NCI-H345 (cell line): ENCODE data around the gene GPR176.

Experiments used
- DNase-seq: peaks from one replicate; lab custom pipeline; 2025; lab: John Stamatoyannopoulos, UW

The GPR176 gene

DNA sequence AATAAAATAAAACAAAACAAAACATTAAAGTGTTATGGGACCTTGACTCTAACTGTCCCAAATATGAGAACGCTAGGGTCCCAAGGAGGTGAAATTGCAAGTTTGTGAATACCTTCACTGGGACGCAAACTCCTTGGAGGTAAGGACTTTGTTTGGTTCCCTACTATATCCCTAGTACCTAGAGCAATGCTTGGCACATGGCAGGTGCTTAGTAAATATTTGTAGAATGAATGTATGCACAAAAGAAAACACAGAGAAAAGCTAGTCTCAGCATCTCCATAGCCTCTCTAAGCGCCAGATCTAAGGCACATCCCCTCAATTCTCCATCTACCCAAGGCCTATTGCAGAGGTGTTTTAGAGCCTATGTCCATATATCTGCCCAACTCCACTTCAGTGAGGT lies 30.5 kb downstream of the GPR176 start:
- DNase-seq, result no peak

DNA sequence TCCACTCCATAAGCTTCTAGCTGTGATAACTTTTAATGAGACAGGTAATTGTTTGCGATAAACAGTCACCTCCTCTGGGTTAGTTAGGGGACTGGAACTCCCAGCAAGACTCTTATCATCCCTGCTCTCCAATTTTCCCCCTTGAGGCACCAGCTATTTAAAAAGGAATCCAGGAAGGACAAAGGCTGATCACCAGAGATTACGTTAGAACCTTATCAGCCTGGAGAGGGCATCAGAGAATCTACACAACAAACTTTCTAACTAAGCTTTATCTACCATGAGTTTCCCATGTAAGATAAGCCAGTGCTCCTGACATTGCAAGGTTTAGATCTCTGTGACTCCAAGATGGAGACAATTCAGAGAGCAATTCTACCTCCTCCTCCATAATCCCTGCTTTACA lies 31.3 kb downstream of the GPR176 start:
- no peak for DNase-seq

DNA sequence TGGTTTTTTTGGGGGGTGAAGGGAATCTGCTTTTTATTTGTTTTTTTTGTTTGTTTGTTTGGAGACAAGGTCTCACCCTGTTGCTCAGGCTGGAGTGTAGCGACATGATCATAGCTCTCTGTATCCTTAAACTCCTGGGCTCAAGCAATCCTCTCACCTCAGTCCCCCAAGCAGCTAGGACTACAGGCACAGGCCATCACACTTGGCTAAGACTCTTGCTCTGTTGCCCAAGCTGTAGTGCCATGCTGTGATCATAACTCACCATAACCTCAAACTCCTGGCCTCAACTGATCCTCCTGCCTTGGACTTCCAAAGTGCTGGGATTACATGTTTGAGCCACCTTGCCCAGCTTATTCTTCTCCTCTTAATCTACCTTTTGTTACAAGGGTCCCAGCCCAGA lies 31.8 kb downstream of the GPR176 start:
- no peak for DNase-seq

DNA sequence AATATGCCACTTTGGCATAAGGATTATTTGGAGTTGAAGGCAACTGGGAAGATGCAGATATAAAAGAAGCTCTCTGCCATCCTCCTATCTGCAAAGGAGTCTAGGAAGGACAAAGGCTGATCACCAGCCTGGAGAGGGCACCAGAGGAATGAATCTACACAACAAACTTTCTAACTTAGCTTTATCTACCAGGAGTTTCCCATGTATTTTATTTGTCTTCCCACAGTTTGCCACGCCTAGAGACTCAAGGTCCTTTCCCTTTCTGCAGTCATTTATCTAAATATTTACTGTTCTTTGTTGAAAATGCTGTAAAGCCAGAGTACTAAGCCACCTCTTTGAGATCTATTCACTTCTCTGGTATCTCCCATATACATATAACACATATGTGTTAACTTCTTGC lies 32.2 kb downstream of the GPR176 start:
- no peak for DNase-seq

- no peak for DNase-seq
Observed at GRCh38 chr15:39887211-39887610, 32.9 kb downstream of the GPR176 start.

DNA sequence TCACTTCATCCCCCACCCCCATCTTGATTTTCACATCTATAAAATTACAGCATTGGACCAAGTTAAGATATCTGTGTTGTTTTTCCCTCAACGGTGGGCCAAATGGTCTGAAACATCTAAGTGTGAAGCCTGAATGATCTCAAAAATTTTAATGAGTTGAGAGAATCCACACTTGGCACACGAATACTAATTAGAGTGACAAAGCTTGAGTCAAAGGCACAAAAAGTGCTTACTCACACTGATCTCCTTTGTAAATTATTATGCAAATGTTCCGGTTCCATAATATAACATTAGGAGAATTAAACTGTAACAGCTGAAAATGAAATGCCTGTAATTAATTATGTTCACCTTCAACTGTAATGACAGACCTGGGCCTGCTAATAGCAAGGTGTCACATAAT lies 33.6 kb downstream of the GPR176 start:
- no peak for DNase-seq

DNA sequence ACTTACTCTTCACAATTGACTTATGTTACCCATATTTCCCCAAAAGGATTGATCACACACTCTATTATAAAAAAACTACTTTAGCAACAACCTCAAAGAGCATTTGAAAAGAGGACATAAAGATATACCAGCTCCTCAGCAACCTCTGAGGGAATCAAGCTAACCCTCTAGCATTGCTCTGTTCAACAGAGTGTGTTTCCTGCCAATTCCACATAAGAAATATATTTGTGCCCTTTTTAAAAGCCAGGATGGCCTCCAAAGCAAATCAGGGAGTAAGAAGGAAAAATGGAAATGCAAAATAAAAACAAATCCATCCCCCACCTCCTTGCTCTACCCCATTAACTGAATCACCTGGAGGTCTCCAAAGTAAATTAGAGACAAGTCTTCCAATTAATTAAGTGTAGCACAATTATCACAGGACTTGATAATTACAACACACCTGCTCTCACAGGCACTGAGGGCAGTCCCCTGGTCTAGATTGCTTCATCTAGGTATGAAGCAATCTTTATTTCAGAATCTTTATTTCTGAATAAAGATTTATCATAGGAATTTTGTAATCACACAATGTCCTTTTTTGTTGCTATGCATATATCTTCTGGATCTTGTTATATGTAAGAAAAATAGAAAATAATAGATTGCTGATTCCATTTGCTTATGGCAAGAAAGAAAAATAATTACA lies 34.8 kb downstream of the GPR176 start:
- no peak for DNase-seq

DNA sequence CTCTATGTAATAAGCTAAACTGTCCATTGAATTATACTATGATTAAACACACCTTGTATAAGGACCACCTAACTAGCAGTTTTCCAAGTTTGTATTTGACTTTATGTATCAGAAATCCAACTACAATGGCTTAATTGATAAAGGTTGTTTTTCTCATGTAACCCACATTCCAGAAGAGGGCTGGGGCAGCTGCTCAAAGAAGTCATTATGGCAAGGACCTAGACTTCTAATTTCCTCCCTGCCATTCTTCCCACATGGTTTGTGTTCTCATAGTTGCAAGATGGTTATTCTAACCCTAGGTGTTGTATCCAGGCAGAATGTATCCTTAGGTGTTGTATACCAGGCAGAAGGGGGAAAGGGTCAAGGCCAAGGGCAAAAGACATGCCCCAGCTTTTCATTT lies 35.7 kb downstream of the GPR176 start:
- no peak for DNase-seq

- no peak for DNase-seq
Observed at GRCh38 chr15:39882602-39883001, 37.5 kb downstream of the GPR176 start.

GRCh38 chr15:39881790-39882189 lies 38.3 kb downstream of the GPR176 start:
- DNase-seq, result no peak

DNA sequence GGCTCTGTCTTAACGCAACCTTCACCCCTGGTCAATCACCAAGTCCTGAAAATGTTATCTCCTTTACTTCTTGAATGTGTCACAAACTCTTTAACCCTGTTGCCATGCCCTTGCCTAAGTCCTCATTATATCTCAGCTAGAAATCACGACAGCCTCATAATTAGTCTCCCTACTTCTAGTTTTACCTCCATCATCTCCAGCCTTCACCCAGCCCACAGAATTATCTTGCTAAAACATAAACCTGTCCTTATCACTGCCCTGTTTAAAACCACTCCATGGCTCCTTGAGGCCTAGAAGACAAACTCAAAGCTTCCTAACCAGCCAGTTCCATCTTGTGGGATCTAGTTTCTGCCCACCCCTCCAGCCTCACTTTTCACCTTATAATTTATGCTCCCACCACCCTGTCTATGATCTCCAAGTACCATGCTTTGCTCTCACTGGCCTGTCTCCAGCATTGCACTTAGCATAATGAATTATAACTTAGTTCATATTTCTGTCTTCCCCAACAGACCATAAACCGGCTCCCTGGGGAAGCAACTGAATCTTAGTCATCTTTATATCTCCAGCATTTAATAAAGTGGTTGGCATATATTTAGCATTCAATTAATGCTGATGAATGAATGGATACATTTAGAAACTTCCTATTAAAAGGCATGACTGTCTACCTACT lies 39.2 kb downstream of the GPR176 start:
- no peak for DNase-seq

DNA sequence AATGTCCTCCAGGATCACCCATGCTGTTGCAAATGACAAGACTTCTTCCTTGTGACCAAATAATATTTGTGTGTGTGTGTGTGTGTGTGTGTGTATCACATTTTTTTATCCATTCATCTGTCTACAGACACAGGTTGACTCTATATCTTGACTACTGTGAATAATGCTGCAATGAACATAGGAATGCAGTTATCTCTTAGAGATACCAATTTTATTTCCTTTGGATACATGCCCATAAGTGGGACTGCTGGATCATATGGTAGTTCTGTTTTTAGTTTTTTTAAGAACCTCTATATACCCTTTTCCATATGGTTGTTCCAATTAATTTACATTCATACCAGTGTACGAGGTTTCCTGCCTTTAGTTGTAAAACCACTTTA lies 41.7 kb downstream of the GPR176 start:
- no peak for DNase-seq

- peak; percentile 12 for DNase-seq
Observed at GRCh38 chr15:39874890-39875549, 45.0 kb downstream of the GPR176 start.

DNA sequence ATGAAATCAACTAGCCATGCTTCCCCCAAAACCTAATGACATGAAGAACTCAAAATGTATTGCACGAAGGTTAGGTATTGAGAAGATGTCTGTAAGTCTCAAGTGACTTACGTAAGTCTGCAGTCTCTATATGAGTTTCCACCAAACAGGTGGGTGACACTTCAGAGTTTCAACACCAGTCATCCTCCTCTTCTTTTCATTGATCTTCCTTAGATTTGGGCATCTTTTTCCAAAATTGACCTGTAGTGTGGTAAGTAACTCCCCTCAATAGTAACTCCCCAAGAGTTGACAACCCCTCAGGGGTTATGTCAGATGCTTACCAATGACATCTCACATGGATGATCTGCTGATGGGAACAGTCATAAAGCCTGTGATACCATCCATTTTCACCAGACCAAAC lies 46.1 kb downstream of the GPR176 start:
- DNase-seq, result no peak

- no peak for DNase-seq
Observed at GRCh38 chr15:39870537-39870936, 49.5 kb downstream of the GPR176 start.

DNA sequence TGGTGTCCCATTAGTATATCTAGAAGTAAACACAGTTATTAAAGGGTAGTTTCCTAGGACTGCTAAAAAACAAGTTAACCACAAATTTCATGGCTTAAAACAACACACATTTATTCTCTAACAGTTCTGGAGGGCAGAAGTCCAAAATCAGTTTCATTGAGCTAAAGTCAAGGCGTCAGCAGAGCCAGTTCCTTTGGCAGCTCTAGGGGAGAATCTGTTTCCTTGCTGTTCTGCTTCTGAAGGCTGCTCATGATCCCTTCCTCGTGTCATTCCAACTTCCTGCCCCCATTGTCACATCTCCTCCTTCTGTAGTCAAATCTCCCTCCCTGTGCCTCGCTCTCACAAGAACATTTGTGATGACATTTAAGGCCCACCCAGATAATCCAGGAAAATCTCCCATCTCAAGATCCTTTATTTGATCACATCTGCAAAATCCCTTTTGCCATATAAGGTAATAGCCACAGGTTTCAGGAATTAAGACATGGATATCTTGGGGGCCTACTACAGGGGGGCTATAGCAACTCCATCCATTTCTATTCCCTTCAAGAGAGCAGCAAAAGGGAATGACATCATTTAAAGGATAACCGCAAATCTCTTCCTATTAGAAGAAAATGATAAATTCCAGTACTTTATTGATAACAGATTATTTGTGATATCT lies 50.1 kb downstream of the GPR176 start:
- DNase-seq, result no peak

GRCh38 chr15:39869254-39869653 lies 50.8 kb downstream of the GPR176 start:
- peak; percentile 67 for DNase-seq

DNA sequence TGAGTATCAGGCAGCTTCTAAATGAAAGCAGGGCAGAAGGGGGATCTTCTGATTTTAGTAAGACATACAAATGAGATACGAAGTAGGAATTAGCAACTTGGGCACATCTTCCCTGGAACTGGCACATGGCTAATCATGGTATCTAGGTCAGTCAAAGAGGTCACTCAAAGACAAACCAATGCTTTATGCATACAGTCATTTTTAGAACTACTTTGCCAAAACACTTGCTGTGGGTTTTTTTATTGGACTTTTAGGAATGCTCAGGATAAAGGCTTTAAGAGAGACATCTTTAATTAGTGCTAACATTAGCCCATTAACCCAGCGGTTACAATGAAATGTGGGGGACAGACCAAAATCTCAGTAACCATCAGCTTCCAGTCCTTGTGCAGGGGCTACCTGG lies 51.7 kb downstream of the GPR176 start:
- DNase-seq, result no peak

DNA sequence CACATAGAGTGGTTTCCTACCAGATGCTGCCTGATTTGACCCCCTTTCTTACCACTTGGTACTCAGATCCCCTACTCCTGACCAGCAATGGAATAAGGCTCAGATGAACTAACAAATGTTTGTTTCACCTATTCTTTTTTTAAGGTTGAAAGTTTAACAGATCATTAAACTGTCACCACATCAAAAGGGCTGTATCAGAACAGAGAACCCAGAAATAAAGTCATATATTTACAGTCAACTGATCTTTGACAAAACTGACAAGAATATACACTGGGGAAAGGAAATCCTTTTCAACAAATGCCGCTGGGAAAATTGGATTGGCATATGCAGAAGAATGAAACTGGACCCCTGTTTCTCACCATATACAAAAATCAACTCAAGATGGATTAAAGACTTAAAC lies 56.0 kb downstream of the GPR176 start:
- no peak for DNase-seq

DNA sequence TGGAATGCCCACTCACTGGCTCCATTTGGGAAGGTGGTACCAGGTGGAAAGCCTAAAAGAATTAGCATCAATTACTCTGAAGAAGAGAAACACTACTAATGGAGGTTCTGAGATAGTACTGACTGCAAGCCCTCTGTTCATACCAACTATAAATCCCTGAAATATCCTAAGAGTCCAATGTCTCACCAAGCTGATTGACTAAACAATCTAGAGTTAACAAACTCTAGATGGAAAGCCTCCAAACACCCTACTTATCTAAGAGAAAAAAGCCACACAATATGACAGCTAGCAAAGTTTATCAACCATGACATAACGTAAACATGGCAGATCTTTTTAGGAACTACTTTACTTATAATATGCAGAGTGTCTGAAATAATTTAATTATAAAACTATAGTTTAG lies 59.2 kb downstream of the GPR176 start:
- no peak for DNase-seq

GRCh38 chr15:39860200-39860599 lies 59.9 kb downstream of the GPR176 start:
- no peak for DNase-seq

GRCh38 chr15:39859636-39860035 lies 60.4 kb downstream of the GPR176 start:
- DNase-seq, result no peak

- DNase-seq, result no peak
Observed at GRCh38 chr15:39857132-39857531, 62.9 kb downstream of the GPR176 start.
